A172 (cell line): ENCODE results near the gene LELP1. TPM values are rescaled to one million over a fixed set of nuclear protein-coding genes. Genes with fewer than 3 reads are reported as not detected.

Experiments used
- DNase-seq: peaks from one replicate; pipeline ENCODE4 v3.0.0-alpha.2; 2015; ENCODE audit warnings: low spot score
- total RNA-seq: library from RNA; depleted of rRNA; stranded (reverse); fragments of >200 nt; shearing (Covaris generic); gene quantifications from 2 replicates; pipeline ENCODE4 v1.2.3, GENCODE V29; 2014; rRNA removed

LELP1 gene
- total RNA-seq, 1 experiment from 2014 or later = not detected

GRCh38 chr1:153229076-153229829, 26.0 kb downstream of the LELP1 start:
- DNase-seq = peak; percentile 25

GRCh38 chr1:153231363-153231762, 28.1 kb downstream of the LELP1 start:
- DNase-seq = no peak

GRCh38 chr1:153231785-153232184, 28.6 kb downstream of the LELP1 start:
- no peak for DNase-seq

- no peak for DNase-seq
Measured at GRCh38 chr1:153232553-153232952, 29.3 kb downstream of the LELP1 start.

- DNase-seq = no peak
Measured at GRCh38 chr1:153233448-153233847, 30.2 kb downstream of the LELP1 start.

- DNase-seq = peak; percentile 16
Measured at GRCh38 chr1:153238527-153238926, 35.3 kb downstream of the LELP1 start.

GRCh38 chr1:153242160-153242559, 38.9 kb downstream of the LELP1 start:
- DNase-seq = no peak

- DNase-seq = no peak
Measured at GRCh38 chr1:153245466-153245865, 42.2 kb downstream of the LELP1 start.

GRCh38 chr1:153246018-153246417, 42.8 kb downstream of the LELP1 start:
- no peak for DNase-seq

- DNase-seq = no peak
Measured at GRCh38 chr1:153246825-153247224, 43.6 kb downstream of the LELP1 start.

- DNase-seq = no peak
Measured at GRCh38 chr1:153248176-153248879, 45.1 kb downstream of the LELP1 start.

- DNase-seq = no peak
Measured at GRCh38 chr1:153250166-153250565, 46.9 kb downstream of the LELP1 start.

- no peak for DNase-seq
Measured at GRCh38 chr1:153251087-153251486, 47.9 kb downstream of the LELP1 start.

GRCh38 chr1:153251562-153251961, 48.3 kb downstream of the LELP1 start:
- no peak for DNase-seq

- no peak for DNase-seq
Measured at GRCh38 chr1:153251988-153252387, 48.8 kb downstream of the LELP1 start.

- DNase-seq = no peak
Measured at GRCh38 chr1:153253076-153253475, 49.8 kb downstream of the LELP1 start.

GRCh38 chr1:153253693-153254092, 50.5 kb downstream of the LELP1 start:
- no peak for DNase-seq

Other genes with a start within 250 kb of the LELP1 start
- gene SPRR4, start 232.8 kb upstream of the LELP1 start, total RNA-seq = not detected in 2 replicates
- gene SPRR1A, start 219.3 kb upstream of the LELP1 start, total RNA-seq = not detected in 2 replicates
- not detected in 2 replicates for gene SPRR3, start 201.7 kb upstream of the LELP1 start, total RNA-seq
- not detected in 2 replicates for gene SPRR1B, start 172.2 kb upstream of the LELP1 start, total RNA-seq
- not detected in 2 replicates for gene SPRR2D, start 162.3 kb upstream of the LELP1 start, total RNA-seq
- not detected in 2 replicates for gene SPRR2A, start 145.9 kb upstream of the LELP1 start, total RNA-seq
- not detected in 2 replicates for gene SPRR2B, start 131.8 kb upstream of the LELP1 start, total RNA-seq
- not detected in 2 replicates for gene SPRR2E, start 108.9 kb upstream of the LELP1 start, total RNA-seq
- gene SPRR2F, start 89.9 kb upstream of the LELP1 start, total RNA-seq = not detected in 2 replicates
- gene SPRR2G, start 52.5 kb upstream of the LELP1 start, total RNA-seq = not detected in 2 replicates
- not detected in 2 replicates for gene PRR9, start 14.2 kb downstream of the LELP1 start, total RNA-seq
- not detected in 2 replicates for gene LORICRIN, start 56.3 kb downstream of the LELP1 start, total RNA-seq
- gene PGLYRP3, start 109.5 kb downstream of the LELP1 start, total RNA-seq = not detected in 2 replicates
- not detected in 2 replicates for gene PGLYRP4, start 145.4 kb downstream of the LELP1 start, total RNA-seq
- gene S100A9, start 154.4 kb downstream of the LELP1 start, total RNA-seq = not detected in 2 replicates
- not detected in 2 replicates for gene S100A12, start 172.2 kb downstream of the LELP1 start, total RNA-seq
- gene S100A8, start 187.6 kb downstream of the LELP1 start, total RNA-seq = not detected in 2 replicates
- gene S100A7A, start 213.1 kb downstream of the LELP1 start, total RNA-seq = not detected in 2 replicates